ENCODE data around the gene TACC2. TPM values are rescaled to one million over a fixed set of nuclear protein-coding genes. Genes with fewer than 3 reads are reported as not detected.
"Not testable (repeated sequence)": the region's sequence is repeated elsewhere in the genome, so short reads cannot be mapped to it uniquely, and the experiment has no call there.

The TACC2 gene
- polyA plus RNA-seq, 5 donors: 15.5 to 32.4 (median 24.3) TPM

- DNase-seq: no peak
Measured at GRCh38 chr10:121975295-121976086, 13.5 kb upstream of the TACC2 start.

GRCh38 chr10:121976607-121977006, 12.4 kb upstream of the TACC2 start:
- DNase-seq: no peak

GRCh38 chr10:121978511-121978910, 10.5 kb upstream of the TACC2 start:
- no peak for DNase-seq

- DNase-seq: no peak
Measured at GRCh38 chr10:121981346-121981745, 7.6 kb upstream of the TACC2 start.

GRCh38 chr10:121983852-121984251, 5.1 kb upstream of the TACC2 start:
- no peak for DNase-seq

GRCh38 chr10:121984463-121984862, 4.5 kb upstream of the TACC2 start:
- no peak for DNase-seq

GRCh38 chr10:121990015-121990677, 1.2 kb downstream of the TACC2 start:
- DNase-seq: no peak

- DNase-seq: not testable (repeated sequence)
Measured at GRCh38 chr10:121991727-121992126, 2.8 kb downstream of the TACC2 start.

- peak; percentile 41 to 47 for DNase-seq
Measured at GRCh38 chr10:121994429-121994941, 5.5 kb downstream of the TACC2 start.

- DNase-seq: no peak
Measured at GRCh38 chr10:121998462-121998861, 9.5 kb downstream of the TACC2 start.

- no peak for DNase-seq
Measured at GRCh38 chr10:121999301-121999700, 10.3 kb downstream of the TACC2 start.

GRCh38 chr10:122001698-122002097, 12.7 kb downstream of the TACC2 start:
- DNase-seq: no peak

- no peak for DNase-seq
Measured at GRCh38 chr10:122007415-122007814, 18.5 kb downstream of the TACC2 start.

GRCh38 chr10:122010405-122011050, 21.6 kb downstream of the TACC2 start:
- DNase-seq: no peak

- no peak for DNase-seq
Measured at GRCh38 chr10:122012731-122013130, 23.8 kb downstream of the TACC2 start.

GRCh38 chr10:122013311-122013780, 24.4 kb downstream of the TACC2 start:
- no peak for DNase-seq

GRCh38 chr10:122014652-122015248, 25.8 kb downstream of the TACC2 start:
- no peak for DNase-seq

GRCh38 chr10:122017926-122018325, 29.0 kb downstream of the TACC2 start:
- not testable (repeated sequence) for DNase-seq

- DNase-seq: no peak
Measured at GRCh38 chr10:122018491-122018890, 29.5 kb downstream of the TACC2 start.

- DNase-seq: no peak
Measured at GRCh38 chr10:122018951-122019413, 30.0 kb downstream of the TACC2 start.

GRCh38 chr10:122019414-122019975, 30.5 kb downstream of the TACC2 start:
- peak; percentile 11 to 21 for DNase-seq

GRCh38 chr10:122020226-122020625, 31.3 kb downstream of the TACC2 start:
- no peak for DNase-seq
